ENCODE measurements around the gene FAP.

The FAP gene, protein sequence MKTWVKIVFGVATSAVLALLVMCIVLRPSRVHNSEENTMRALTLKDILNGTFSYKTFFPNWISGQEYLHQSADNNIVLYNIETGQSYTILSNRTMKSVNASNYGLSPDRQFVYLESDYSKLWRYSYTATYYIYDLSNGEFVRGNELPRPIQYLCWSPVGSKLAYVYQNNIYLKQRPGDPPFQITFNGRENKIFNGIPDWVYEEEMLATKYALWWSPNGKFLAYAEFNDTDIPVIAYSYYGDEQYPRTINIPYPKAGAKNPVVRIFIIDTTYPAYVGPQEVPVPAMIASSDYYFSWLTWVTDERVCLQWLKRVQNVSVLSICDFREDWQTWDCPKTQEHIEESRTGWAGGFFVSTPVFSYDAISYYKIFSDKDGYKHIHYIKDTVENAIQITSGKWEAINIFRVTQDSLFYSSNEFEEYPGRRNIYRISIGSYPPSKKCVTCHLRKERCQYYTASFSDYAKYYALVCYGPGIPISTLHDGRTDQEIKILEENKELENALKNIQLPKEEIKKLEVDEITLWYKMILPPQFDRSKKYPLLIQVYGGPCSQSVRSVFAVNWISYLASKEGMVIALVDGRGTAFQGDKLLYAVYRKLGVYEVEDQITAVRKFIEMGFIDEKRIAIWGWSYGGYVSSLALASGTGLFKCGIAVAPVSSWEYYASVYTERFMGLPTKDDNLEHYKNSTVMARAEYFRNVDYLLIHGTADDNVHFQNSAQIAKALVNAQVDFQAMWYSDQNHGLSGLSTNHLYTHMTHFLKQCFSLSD

GRCh38 chr2:162243294-162243693, at the start of gene FAP:
Gene FAP, minus strand, starts transcription at chr2:162243445. Its CDS starts 118 bp downstream, at chr2:162243327.
- DNase-seq, result no peak

DNA sequence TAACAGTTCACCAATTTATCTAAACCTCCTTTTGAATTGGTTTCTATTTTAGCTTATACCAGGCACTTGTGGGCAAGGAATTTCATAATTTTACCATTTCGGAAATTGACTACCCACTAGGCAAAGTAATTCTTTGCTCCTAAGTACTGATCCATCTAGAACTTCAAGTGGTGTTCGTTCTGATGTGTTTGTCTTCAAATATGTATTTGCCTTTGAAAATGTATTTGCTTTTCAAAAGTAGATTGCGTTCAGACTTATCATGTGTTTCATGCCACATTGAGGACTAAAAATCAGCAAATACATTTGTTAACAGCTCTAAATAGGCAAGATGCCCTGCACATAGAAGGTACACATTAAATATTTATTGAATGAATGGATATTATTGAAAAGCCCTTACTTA, 48.5 kb upstream of the FAP start:
- no peak for DNase-seq

DNA sequence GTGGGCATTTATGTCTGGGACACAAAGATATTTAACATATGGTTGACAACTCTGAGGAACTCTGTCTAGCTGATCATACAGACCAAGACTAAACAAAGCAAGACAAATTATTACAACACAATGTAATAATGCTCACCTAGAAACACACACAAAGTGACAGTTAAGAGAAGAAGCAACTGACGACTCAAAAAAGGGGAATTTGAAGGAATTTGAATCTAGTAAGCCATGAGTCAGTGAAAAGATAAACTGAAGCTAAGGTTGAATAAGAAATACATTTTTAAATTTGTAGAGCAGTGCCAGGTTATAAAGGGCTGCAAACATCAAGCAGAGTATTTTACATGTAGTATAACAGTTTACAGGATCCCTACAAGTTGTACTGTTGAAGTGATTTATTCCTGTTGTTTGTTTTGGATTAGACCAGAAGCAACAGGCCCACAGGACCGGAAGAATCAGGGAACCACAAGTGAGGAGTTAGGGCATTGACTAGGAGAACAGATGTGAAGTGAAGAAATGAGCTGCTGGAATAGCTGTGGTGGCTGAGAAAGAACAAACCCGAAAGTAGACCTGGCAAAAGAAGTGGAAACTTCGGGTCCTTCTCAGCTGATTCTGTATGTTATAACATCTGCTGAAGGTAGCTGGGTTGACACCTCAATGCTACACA, 39.6 kb upstream of the FAP start:
- DNase-seq, result no peak

GRCh38 chr2:162280654-162281053, 37.4 kb upstream of the FAP start:
- DNase-seq, result no peak

- no peak for DNase-seq
These were observed 34.1 kb upstream of the FAP start for GRCh38 chr2:162277381-162277780.

- no peak for DNase-seq
These were observed 24.8 kb upstream of the FAP start for GRCh38 chr2:162267996-162268395.

DNA sequence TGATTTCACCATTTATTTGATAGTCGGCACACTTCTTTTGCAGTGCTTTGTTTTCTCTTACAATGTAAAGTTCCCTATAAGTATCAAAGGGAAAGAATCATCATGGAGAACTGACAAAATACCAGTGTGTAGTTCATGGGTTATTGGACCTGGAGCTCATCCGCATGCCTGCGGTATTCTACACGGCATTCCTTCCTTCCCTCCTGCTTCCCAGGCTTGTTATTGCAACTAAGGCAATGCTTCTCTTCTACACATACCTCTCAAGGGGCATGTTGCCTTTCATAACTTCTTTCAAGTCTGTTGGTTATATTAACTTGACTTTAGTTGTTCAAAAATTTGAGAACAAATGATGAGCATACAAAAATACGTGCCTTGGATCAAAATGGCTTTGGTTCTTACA, 24.3 kb upstream of the FAP start:
- DNase-seq, result no peak

GRCh38 chr2:162266460-162266760, 23.2 kb upstream of the FAP start:
- no peak for DNase-seq

DNA sequence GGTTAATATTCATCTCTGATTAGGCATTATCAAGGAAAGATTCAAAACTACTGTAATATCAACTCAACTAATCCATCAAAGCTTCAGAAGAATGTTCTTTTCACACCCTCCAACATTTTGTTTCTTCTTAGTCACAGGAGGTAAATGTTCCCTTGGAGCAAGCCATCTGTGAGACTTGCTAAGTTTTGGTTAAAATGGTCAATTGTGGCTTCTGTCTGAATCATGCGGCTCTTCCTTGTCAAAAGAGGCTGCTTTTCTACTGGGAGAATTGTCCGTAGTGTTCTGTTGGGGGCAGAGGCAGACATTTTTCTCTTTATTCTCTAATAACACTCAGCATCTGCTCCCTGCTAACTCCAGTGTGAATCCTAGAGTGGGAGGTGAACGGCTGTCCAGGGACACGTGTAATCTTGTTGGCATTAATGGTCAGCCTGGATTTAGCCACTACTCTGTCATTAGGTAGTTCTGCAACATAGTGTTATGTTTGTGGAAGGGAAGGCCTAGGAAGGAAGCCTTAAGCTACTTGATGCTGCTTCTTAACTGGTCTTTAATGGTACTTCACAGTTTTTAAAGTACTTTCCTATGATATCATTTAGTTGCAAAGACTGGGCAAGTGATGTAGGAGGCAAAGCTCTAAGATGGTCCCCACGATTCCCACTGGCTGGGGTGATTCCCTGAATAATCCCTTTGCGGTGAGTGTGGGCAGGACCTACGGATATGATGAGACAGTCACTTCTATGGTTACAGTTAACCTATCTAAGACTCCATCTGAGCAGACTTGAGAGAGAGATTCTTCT, 22.6 kb upstream of the FAP start:
- no peak for DNase-seq

DNA sequence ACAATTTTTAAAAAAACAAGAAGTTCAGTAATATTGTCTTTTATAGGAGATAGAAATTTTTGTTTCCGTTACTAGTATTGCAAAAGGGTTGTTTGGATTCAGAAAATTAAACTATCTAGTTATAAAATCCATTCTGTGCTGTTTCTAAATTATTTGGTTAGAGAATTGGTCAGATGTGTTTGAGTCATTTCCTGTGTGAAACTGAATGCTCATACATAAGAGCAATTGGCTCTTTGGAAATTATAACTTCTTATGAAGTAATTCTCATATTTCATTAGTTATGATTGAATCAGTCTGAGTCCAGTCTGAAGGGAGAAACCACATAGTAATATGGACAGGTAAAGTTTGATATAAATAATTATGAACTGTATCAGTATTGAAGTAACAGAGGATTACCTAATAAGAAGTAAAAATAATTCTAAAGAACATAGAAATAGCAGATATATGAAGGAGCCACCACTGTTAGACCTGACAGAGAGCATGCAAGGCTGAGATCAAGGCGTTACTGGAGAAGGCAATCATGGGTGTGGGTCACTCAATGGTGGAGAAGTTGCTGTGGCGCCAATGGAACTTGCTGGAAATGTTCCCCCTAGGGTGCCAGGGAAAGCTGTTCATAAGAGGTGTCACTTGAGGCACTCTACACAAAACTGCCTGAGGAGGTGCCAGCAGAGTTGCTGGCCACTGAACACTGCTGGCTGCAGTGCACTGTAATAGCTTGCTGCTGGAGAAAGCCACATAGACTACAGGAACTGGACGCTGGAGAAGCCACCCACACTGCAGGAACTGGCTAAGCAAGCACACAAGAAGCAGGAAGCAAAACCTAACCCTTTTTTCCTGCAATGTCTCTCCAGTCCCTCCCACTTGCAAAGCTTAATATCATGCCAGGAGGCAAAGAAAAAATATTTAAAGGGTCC, 18.0 kb upstream of the FAP start:
- no peak for DNase-seq

DNA sequence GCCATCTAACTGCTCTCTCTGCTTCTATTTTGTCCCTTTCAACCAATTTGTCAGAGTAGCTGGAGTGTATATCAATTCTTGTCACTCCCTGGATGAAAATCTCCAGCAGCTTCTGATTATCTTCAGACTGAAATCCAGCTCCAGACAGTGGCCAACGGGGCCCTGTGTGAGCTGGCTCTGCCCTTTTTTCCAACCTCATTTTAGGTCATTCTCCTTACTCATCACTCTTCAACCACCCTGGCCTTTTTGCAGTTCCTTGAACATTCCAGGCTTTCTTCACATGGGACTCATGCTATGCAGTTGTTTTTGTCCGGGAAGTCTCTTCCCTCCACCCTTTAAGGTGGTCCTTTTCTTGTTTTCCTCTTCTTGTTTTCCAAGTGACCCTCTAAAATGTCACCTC, 15.4 kb upstream of the FAP start:
- DNase-seq, result no peak

DNA sequence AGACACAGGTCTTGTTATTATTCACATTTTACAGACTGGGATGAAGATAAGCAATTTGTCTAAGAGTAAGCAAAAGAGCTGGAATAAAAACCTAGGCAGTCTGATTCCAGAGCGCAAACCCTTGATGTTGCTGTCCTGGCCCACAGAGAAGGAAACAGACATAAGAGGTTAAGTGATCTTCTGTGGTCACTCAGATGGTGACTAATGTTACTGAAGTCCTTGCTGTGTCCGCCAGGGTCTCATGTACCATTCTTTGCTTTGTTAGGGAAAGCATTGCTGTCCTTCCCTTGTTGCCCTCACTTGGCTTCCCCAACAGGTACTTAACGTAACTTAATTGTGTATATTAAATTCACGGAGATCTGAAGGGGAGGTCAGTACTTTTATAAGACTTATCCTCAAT, 14.9 kb upstream of the FAP start:
- no peak for DNase-seq

DNA sequence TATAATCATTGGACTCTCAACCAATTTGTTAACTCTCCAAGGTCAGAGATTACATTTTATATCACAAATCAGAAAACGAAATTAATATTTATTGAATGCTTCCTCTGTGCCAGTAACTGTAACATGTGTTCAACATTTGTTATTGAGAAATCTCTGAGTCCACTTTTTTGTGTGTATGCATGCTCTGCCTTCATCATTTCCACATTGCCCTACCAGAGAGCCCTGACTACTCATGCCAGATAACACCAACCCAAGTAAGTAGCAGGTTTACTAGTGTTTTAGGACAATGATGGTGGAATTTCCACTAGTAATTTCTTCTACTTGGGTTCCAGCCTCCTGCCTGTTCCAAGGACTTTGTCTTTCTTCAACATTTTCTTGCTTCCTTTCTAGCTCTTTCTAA, 14.2 kb upstream of the FAP start:
- DNase-seq, result no peak

DNA sequence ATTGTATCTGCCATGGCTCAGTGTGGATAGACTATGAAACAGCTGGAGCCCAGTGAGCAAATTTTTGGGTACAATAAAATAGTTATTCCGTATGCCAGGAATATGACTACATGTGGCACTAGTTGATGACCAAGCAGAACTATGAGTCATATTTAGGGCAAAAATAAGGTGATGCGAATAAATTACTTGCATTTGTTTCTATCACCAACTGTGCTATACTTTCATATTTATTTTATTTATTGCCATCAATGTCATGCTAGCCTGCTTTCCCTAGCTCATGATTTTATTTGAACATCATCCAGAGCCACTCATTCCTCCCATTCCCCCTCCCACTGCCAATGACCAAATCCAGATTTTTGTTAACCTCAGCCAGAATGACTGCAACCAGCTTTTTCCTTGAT, 13.3 kb upstream of the FAP start:
- DNase-seq, result no peak

- no peak for DNase-seq
These were observed 11.1 kb upstream of the FAP start for GRCh38 chr2:162254236-162254871.

DNA sequence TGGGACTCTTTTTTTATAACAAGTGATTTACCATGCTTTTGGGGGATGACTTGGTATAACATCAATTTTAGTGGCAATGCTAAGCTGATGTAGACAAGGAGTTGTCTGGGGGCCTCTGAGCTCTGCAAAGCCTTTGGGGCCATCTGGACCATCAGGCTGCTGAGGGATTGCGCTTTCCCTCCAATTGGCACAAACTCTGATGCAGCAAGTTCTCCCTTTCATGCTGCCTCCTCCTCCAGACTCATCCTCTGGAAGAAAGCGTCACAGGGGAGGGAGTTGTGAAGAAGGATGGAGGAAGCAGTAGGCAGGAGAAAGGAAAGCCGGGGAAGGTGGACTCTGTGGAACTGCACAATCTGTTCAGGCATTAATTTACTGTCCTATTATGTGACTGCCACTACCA, 10.2 kb upstream of the FAP start:
- DNase-seq, result no peak

- DNase-seq, result no peak
These were observed 8.9 kb upstream of the FAP start for GRCh38 chr2:162252153-162252552.

DNA sequence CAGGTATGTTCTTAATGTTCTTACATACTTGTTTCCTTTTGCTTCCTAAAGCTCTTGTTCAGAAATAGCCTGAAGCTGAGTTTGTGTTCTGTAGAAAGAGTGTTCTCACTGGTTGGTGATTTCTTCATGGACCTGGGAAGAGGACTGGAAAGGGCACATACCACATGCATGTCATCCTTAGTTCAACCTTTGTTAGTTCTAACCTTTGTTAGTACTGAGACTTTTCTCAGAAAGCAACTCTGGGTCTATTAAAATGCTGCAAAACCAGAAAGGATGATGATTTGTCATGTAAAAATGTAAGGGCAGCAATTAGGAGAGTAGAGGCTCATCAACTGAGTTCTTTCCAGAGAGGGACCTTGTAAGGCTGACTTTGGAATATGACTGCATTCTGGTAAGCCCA, 2.5 kb upstream of the FAP start:
- no peak for DNase-seq

GRCh38 chr2:162245061-162245460, 1.8 kb upstream of the FAP start:
- no peak for DNase-seq

DNA sequence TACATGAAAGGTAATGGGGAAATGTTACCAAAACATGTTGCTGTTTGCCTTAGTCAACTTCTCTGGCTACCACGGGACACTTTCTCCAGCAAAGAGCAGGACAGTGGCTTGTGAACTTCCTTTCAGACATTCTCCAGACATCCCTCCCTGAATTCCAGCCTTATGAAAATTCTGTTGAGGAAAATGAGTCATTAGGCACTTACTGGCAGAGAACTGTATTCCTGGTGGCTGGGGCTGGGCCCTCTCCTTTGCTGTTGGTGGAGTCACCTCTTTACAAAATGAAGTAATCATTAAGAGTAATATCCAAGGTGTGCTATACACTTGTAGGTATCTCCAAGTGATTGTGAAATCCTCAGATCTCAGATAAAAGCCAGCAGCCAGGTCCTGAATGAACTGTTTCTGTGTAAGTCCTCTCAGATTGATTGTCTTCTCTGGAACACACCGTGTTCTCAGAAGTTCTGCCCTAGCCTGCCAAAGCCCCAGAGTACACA, 1.3 kb upstream of the FAP start:
- no peak for DNase-seq

GRCh38 chr2:162243715-162244114, 470 bp upstream of the FAP start:
- no peak for DNase-seq
